ENCODE measurements around the gene RILPL1. TPM values are rescaled to one million over a fixed set of nuclear protein-coding genes. Genes with fewer than 3 reads are reported as not detected.
"Not testable (repeated sequence)": the region's sequence is repeated elsewhere in the genome, so short reads cannot be mapped to it uniquely, and the experiment has no call there.

RILPL1 gene
- 1 to 10 TPM; 5.6 to 7.3 TPM for polyA plus RNA-seq

GRCh38 chr12:123533672-123534643 lies at the start of gene RILPL1:
Gene RILPL1 (minus strand): TSS chr12:123533719. CDS start chr12:123533482, 237 bp downstream.
- Histone ChIP-seq H3K27ac (ENCODE audit: low read depth in 2 of 2, low read length in 1 of 2) (peak within 1 kb of the TSS; percentile 80 to 86), H3K36me3 (ENCODE audit: control insufficient read depth in 2 of 2, insufficient read depth in 2 of 2, low read length in 1 of 2) (peaks cover 0 to 3% of the 10 kb centered on the region in 2 donors), H3K4me1 (ENCODE audit: control insufficient read depth in 2 of 2, insufficient read depth in 2 of 2, low read length in 1 of 2) (peaks cover 2 to 14% of the 10 kb centered on the region in 2 donors), H3K4me3 (ENCODE audit: low read depth in 1 of 2, low read length in 2 of 2) (peak within 1 kb of the TSS; percentile 70 to 78), H3K27me3 (ENCODE audit: control insufficient read depth in 1 of 2, insufficient read depth in 2 of 2, low read length in 2 of 2) (no peaks in the 10 kb centered on the region), H3K9me3 (ENCODE audit: control insufficient read depth in 2 of 2, insufficient read depth in 1 of 2, low read depth in 1 of 2, low read length in 1 of 2) (no peaks in the 10 kb centered on the region)
- WGBS, 2 donors, result 1 to 3% methylated on average over 32 to 114 of the region's 114 CpGs

GRCh38 chr12:123580772-123581171 lies 47.3 kb upstream of the RILPL1 start:
- Histone ChIP-seq H3K27ac (ENCODE audit: low read depth in 2 of 2, low read length in 1 of 2) (no peak overlapping the region), H3K4me3 (ENCODE audit: low read depth in 1 of 2, low read length in 2 of 2) (no peak overlapping the region), H3K4me1 (ENCODE audit: control insufficient read depth in 2 of 2, insufficient read depth in 2 of 2, low read length in 1 of 2) (no peaks in the 10 kb centered on the region), H3K9me3 (ENCODE audit: control insufficient read depth in 2 of 2, insufficient read depth in 1 of 2, low read depth in 1 of 2, low read length in 1 of 2) (no peaks in the 10 kb centered on the region), H3K36me3 (ENCODE audit: control insufficient read depth in 2 of 2, insufficient read depth in 2 of 2, low read length in 1 of 2) (no peaks in the 10 kb centered on the region), H3K27me3 (ENCODE audit: control insufficient read depth in 1 of 2, insufficient read depth in 2 of 2, low read length in 2 of 2) (no peaks in the 10 kb centered on the region)
- 96 to 98% methylated on average over 4 of the region's 4 CpGs for WGBS, 2 donors

DNA sequence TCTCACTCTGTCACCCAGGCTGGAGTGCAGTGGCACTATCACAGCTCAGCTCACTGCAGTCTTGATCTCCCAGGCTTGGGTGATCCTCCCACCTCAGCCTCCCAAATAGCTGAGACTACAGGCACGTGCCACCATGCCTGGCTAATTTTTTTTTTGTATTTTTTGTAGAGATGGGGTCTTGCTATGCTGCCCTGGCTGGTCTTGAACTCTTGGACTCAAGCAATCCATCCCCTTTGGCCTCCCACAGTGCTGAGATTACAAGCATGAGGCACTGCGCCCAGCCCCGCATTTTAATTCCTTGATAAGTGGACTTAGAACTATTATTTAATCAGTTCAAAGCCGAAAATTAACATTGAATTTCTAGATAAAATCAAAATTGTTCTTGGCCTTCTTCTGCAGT lies 45.3 kb upstream of the RILPL1 start:
- WGBS, 2 donors, result 96 to 97% methylated on average over 4 of the region's 4 CpGs
- not testable (repeated sequence) for H3K27ac ChIP-seq (ENCODE audit: low read depth in 2 of 2, low read length in 1 of 2); H3K27me3 ChIP-seq (ENCODE audit: control insufficient read depth in 1 of 2, insufficient read depth in 2 of 2, low read length in 2 of 2); H3K9me3 ChIP-seq (ENCODE audit: control insufficient read depth in 2 of 2, insufficient read depth in 1 of 2, low read depth in 1 of 2, low read length in 1 of 2); H3K4me3 ChIP-seq (ENCODE audit: low read depth in 1 of 2, low read length in 2 of 2); H3K36me3 ChIP-seq (ENCODE audit: control insufficient read depth in 2 of 2, insufficient read depth in 2 of 2, low read length in 1 of 2); H3K4me1 ChIP-seq (ENCODE audit: control insufficient read depth in 2 of 2, insufficient read depth in 2 of 2, low read length in 1 of 2)

DNA sequence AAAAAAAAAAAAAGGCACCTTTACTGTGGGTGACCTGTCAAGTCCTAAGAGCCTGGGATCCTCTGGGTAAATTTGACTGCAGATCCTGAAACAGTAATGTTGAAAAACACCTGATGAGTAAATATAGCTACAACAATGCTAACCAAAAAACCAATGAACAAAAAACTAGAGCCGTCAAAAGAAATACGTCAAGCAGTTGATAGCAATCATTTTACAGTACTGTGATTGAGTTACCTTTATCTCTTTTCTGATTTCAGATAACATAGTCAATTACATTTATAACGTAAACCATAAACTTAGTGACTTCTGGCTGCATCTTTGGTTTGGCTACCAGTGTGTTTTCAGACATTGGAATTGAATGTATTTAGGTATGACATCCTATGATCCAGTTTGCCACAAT lies 44.7 kb upstream of the RILPL1 start:
- H3K36me3 ChIP-seq (ENCODE audit: control insufficient read depth in 2 of 2, insufficient read depth in 2 of 2, low read length in 1 of 2), result no peaks in the 10 kb centered on the region
- H3K27me3 ChIP-seq (ENCODE audit: control insufficient read depth in 1 of 2, insufficient read depth in 2 of 2, low read length in 2 of 2), result no peaks in the 10 kb centered on the region
- no peaks in the 10 kb centered on the region for H3K4me1 ChIP-seq (ENCODE audit: control insufficient read depth in 2 of 2, insufficient read depth in 2 of 2, low read length in 1 of 2)
- 86 to 92% methylated on average over 3 of the region's 3 CpGs for WGBS, 2 donors
- H3K4me3 ChIP-seq (ENCODE audit: low read depth in 1 of 2, low read length in 2 of 2), result no peak overlapping the region
- no peak overlapping the region for H3K27ac ChIP-seq (ENCODE audit: low read depth in 2 of 2, low read length in 1 of 2)
- H3K9me3 ChIP-seq (ENCODE audit: control insufficient read depth in 2 of 2, insufficient read depth in 1 of 2, low read depth in 1 of 2, low read length in 1 of 2), result no peaks in the 10 kb centered on the region

DNA sequence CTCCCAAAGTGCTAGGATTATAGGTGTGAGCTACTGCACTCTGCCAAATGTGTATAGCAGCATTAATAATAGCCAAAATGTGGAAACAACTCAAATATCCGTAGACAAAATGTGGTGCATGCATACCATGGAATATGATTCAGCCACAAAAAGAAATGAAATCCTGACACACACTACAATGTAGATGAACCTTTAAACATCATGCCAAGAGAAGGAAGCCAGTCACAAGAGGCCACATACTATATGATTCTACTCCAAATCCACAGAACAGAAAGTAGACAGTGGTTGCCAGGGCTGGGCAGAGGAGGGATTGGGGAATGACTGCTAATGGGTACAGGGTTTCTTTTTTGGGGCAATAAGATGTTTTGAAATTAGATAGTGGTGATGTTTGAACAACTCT lies 43.1 kb upstream of the RILPL1 start:
- Histone ChIP-seq H3K27me3 (ENCODE audit: control insufficient read depth in 1 of 2, insufficient read depth in 2 of 2, low read length in 2 of 2) (no peaks in the 10 kb centered on the region), H3K4me3 (ENCODE audit: low read depth in 1 of 2, low read length in 2 of 2) (no peak overlapping the region), H3K4me1 (ENCODE audit: control insufficient read depth in 2 of 2, insufficient read depth in 2 of 2, low read length in 1 of 2) (no peaks in the 10 kb centered on the region), H3K9me3 (ENCODE audit: control insufficient read depth in 2 of 2, insufficient read depth in 1 of 2, low read depth in 1 of 2, low read length in 1 of 2) (no peaks in the 10 kb centered on the region), H3K27ac (ENCODE audit: low read depth in 2 of 2, low read length in 1 of 2) (no peak overlapping the region), H3K36me3 (ENCODE audit: control insufficient read depth in 2 of 2, insufficient read depth in 2 of 2, low read length in 1 of 2) (no peaks in the 10 kb centered on the region)
- WGBS, 2 donors, result 73 to 85% methylated on average over 1 of the region's 1 CpG

- Histone ChIP-seq H3K27ac (ENCODE audit: low read depth in 2 of 2, low read length in 1 of 2) (no peak overlapping the region), H3K9me3 (ENCODE audit: control insufficient read depth in 2 of 2, insufficient read depth in 1 of 2, low read depth in 1 of 2, low read length in 1 of 2) (no peaks in the 10 kb centered on the region), H3K27me3 (ENCODE audit: control insufficient read depth in 1 of 2, insufficient read depth in 2 of 2, low read length in 2 of 2) (no peaks in the 10 kb centered on the region), H3K4me1 (ENCODE audit: control insufficient read depth in 2 of 2, insufficient read depth in 2 of 2, low read length in 1 of 2) (no peaks in the 10 kb centered on the region), H3K36me3 (ENCODE audit: control insufficient read depth in 2 of 2, insufficient read depth in 2 of 2, low read length in 1 of 2) (no peaks in the 10 kb centered on the region), H3K4me3 (ENCODE audit: low read depth in 1 of 2, low read length in 2 of 2) (no peak overlapping the region)
- WGBS, 2 donors, result 22 to 28% methylated on average over 4 of the region's 4 CpGs
These were observed 40.4 kb upstream of the RILPL1 start for GRCh38 chr12:123573870-123574269.

DNA sequence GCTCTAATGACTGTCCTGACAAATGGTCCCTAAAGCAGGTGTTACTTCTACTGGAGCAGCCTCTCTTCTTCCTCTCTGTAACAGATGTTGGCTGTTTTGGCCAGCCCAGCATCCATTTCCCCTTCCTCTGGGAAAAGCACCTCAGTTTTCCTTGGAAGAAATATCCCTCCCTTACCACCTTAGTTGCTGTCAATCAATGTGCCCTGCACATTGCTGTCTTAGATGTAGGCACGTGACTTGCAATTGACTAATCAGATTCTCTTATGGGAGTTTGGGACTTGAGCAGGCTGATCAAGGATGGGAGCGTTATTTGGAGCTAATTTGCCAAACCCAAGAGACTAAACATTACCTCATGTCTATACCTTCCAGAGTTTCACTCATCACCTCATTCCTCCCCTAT lies 38.9 kb upstream of the RILPL1 start:
- H3K36me3 ChIP-seq (ENCODE audit: control insufficient read depth in 2 of 2, insufficient read depth in 2 of 2, low read length in 1 of 2), result no peaks in the 10 kb centered on the region
- H3K27me3 ChIP-seq (ENCODE audit: control insufficient read depth in 1 of 2, insufficient read depth in 2 of 2, low read length in 2 of 2), result no peaks in the 10 kb centered on the region
- no peaks in the 10 kb centered on the region for H3K9me3 ChIP-seq (ENCODE audit: control insufficient read depth in 2 of 2, insufficient read depth in 1 of 2, low read depth in 1 of 2, low read length in 1 of 2)
- H3K4me3 ChIP-seq (ENCODE audit: low read depth in 1 of 2, low read length in 2 of 2), result no peak overlapping the region
- no peak overlapping the region for H3K27ac ChIP-seq (ENCODE audit: low read depth in 2 of 2, low read length in 1 of 2)
- WGBS, 2 donors, result 57 to 67% methylated on average over 2 of the region's 2 CpGs
- H3K4me1 ChIP-seq (ENCODE audit: control insufficient read depth in 2 of 2, insufficient read depth in 2 of 2, low read length in 1 of 2), result no peaks in the 10 kb centered on the region

- Histone ChIP-seq H3K27me3 (ENCODE audit: control insufficient read depth in 1 of 2, insufficient read depth in 2 of 2, low read length in 2 of 2) (no peaks in the 10 kb centered on the region), H3K4me3 (ENCODE audit: low read depth in 1 of 2, low read length in 2 of 2) (no peak overlapping the region), H3K36me3 (ENCODE audit: control insufficient read depth in 2 of 2, insufficient read depth in 2 of 2, low read length in 1 of 2) (no peaks in the 10 kb centered on the region), H3K27ac (ENCODE audit: low read depth in 2 of 2, low read length in 1 of 2) (no peak overlapping the region), H3K4me1 (ENCODE audit: control insufficient read depth in 2 of 2, insufficient read depth in 2 of 2, low read length in 1 of 2) (no peaks in the 10 kb centered on the region), H3K9me3 (ENCODE audit: control insufficient read depth in 2 of 2, insufficient read depth in 1 of 2, low read depth in 1 of 2, low read length in 1 of 2) (no peaks in the 10 kb centered on the region)
- 35% methylated on average over 4 of the region's 4 CpGs for WGBS, 2 donors
These were observed 37.9 kb upstream of the RILPL1 start for GRCh38 chr12:123571343-123571813.

DNA sequence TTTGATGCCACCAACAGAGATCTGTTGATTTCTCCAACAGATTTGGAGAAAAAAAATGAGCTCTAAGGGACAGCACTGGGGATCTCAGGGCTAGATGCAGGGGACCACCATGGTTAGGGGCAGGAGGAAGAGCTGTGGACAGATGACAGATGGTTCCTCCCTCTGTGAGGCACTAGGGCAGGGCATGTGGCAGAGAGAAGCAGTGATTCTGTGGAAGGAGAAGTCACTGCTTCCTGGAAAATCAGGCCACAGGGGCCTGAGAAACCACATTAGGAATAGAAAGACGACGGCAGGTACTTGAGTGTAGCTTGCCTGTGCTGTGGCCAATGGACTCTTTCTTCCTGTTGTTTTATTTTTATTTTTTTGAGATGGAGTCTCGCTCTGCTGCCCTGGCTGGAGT lies 25.9 kb upstream of the RILPL1 start:
- Histone ChIP-seq H3K4me3 (ENCODE audit: low read depth in 1 of 2, low read length in 2 of 2) (no peak overlapping the region), H3K27ac (ENCODE audit: low read depth in 2 of 2, low read length in 1 of 2) (no peak overlapping the region), H3K36me3 (ENCODE audit: control insufficient read depth in 2 of 2, insufficient read depth in 2 of 2, low read length in 1 of 2) (no peaks in the 10 kb centered on the region), H3K9me3 (ENCODE audit: control insufficient read depth in 2 of 2, insufficient read depth in 1 of 2, low read depth in 1 of 2, low read length in 1 of 2) (no peaks in the 10 kb centered on the region), H3K4me1 (ENCODE audit: control insufficient read depth in 2 of 2, insufficient read depth in 2 of 2, low read length in 1 of 2) (no peaks in the 10 kb centered on the region), H3K27me3 (ENCODE audit: control insufficient read depth in 1 of 2, insufficient read depth in 2 of 2, low read length in 2 of 2) (no peaks in the 10 kb centered on the region)
- WGBS, 2 donors, result 69 to 74% methylated on average over 3 of the region's 3 CpGs

- H3K36me3 ChIP-seq (ENCODE audit: control insufficient read depth in 2 of 2, insufficient read depth in 2 of 2, low read length in 1 of 2); H3K4me3 ChIP-seq (ENCODE audit: low read depth in 1 of 2, low read length in 2 of 2); H3K27ac ChIP-seq (ENCODE audit: low read depth in 2 of 2, low read length in 1 of 2); H3K27me3 ChIP-seq (ENCODE audit: control insufficient read depth in 1 of 2, insufficient read depth in 2 of 2, low read length in 2 of 2); H3K4me1 ChIP-seq (ENCODE audit: control insufficient read depth in 2 of 2, insufficient read depth in 2 of 2, low read length in 1 of 2); H3K9me3 ChIP-seq (ENCODE audit: control insufficient read depth in 2 of 2, insufficient read depth in 1 of 2, low read depth in 1 of 2, low read length in 1 of 2): not testable (repeated sequence)
- 94 to 95% methylated on average over 14 of the region's 14 CpGs for WGBS, 2 donors
These were observed 25.0 kb upstream of the RILPL1 start for GRCh38 chr12:123558487-123558886.

All from esophagus (tissue), 2 donors.